Keratinocyte (primary cell): ENCODE measurements around the gene NECAP2. TPM values are rescaled to one million over a fixed set of nuclear protein-coding genes. Genes with fewer than 3 reads are reported as not detected.

Experiments used
- DNase-seq: peaks from one replicate; pipeline ENCODE4 v3.0.0-alpha.2; 2011; ENCODE audit warnings: low read depth, missing footprints, low spot score
- FAIRE-seq: peaks from 2 replicates; lab custom pipeline; 2011; peaks lifted over from hg19 to GRCh38; lab: Jason Lieb, UNC
- H2AFZ ChIP-seq: 2 replicates; pipeline ENCODE4 v1.6.0; 2012; ENCODE audit warnings: low read length, control low read depth, inconsistent platforms; ENCODE audit not compliant: control insufficient read depth
- H3K27ac ChIP-seq: 2 replicates; pipeline ENCODE4 v1.5.1; 2011; ENCODE audit warnings: low read length; ENCODE audit not compliant: control insufficient read depth, insufficient read depth
- H3K27me3 ChIP-seq: 3 replicates; pipeline ENCODE4 v1.6.0; 2011; ENCODE audit warnings: low read length; ENCODE audit not compliant: control insufficient read depth, insufficient read depth; ENCODE audit errors: extremely low read depth
- H3K36me3 ChIP-seq, 2 experiments: 2 replicates in 1 of 2; 3 replicates in 1 of 2; pipeline ENCODE4 v1.5.1; 2011; ENCODE audit warnings: low read length in 2 of 2, mild to moderate bottlenecking in 1 of 2; ENCODE audit not compliant: control insufficient read depth in 2 of 2, insufficient read depth in 2 of 2; ENCODE audit errors: extremely low read depth in 1 of 2
- H3K4me1 ChIP-seq: 3 replicates; pipeline ENCODE4 v1.5.1; 2011; ENCODE audit warnings: low read length; ENCODE audit not compliant: control insufficient read depth, insufficient read depth; ENCODE audit errors: extremely low read depth
- H3K4me2 ChIP-seq: 3 replicates; pipeline ENCODE4 v1.6.0; 2011; ENCODE audit warnings: low read depth, low read length; ENCODE audit not compliant: control insufficient read depth, insufficient read depth; ENCODE audit errors: extremely low read depth
- H3K4me3 ChIP-seq, 3 experiments: fragments of 200-600 bp in 1 of 3; sonication (generic) in 1 of 3; 2 replicates in 2 of 3; 3 replicates in 1 of 3; pipeline ENCODE4 v1.5.1; 2011 to 2016; ENCODE audit warnings: low read length in 3 of 3, mild to moderate bottlenecking in 3 of 3, control low read depth in 2 of 3, inconsistent platforms in 1 of 3, low read depth in 1 of 3, mixed read lengths in 1 of 3, mixed run types in 1 of 3, moderate library complexity in 1 of 3; ENCODE audit not compliant: control insufficient read depth in 2 of 3, insufficient read depth in 2 of 3; ENCODE audit errors: extremely low read depth in 1 of 3
- H3K79me2 ChIP-seq: 2 replicates; pipeline ENCODE4 v1.6.0; 2012; ENCODE audit warnings: low read length; ENCODE audit not compliant: control insufficient read depth, insufficient read depth
- H3K9ac ChIP-seq: 3 replicates; pipeline ENCODE4 v1.6.0; 2011; ENCODE audit warnings: low read length; ENCODE audit not compliant: control insufficient read depth, insufficient read depth; ENCODE audit errors: extremely low read depth
- H3K9me1 ChIP-seq: 3 replicates; pipeline ENCODE4 v1.6.0; 2011; ENCODE audit warnings: low read length; ENCODE audit not compliant: control insufficient read depth, insufficient read depth; ENCODE audit errors: extremely low read depth
- H3K9me3 ChIP-seq: 2 replicates; pipeline ENCODE4 v1.5.1; 2012; ENCODE audit warnings: low read depth, low read length; ENCODE audit not compliant: control insufficient read depth
- H4K20me1 ChIP-seq: 3 replicates; pipeline ENCODE4 v1.6.0; 2011; ENCODE audit warnings: low read length; ENCODE audit not compliant: control insufficient read depth, insufficient read depth; ENCODE audit errors: extremely low read depth
- EZH2 ChIP-seq: IDR thresholded peaks from one replicate; pipeline ENCODE4 v1.6.1; 2012; ENCODE audit warnings: inconsistent platforms, mild to moderate bottlenecking, low read length, moderate library complexity
- dilution Hi-C: fragments of 300-500 bp; cut with MboI; formaldehyde crosslinking; loops from one replicate; pipeline ENCODE4 v1.7.0; 2020; ENCODE audit warnings: low sequenced_read_pairs; ENCODE audit not compliant: extremely low pct_ligation_motif_present
- polyA plus RNA-seq, 5 experiments: library from polyadenylated mRNA; depleted of rRNA in 3 of 5; stranded (reverse) in 3 of 5; stranded (forward) in 1 of 5; unstranded in 1 of 5; fragments of >200 nt; gene quantifications; 1 replicate in 1 of 5; 2 replicates in 3 of 5; 3 replicates in 1 of 5; pipeline versions ENCODE4 v1.2.1 to v1.2.3, GENCODE V29; 2011 to 2012; ENCODE audit warnings: missing spikeins in 2 of 5, low read depth in 1 of 5, low replicate concordance in 1 of 5
- TF ChIP-seq, protein P1 (sequence below), 3 experiments: IDR thresholded peaks in 1 of 3; conservative IDR thresholded peaks in 1 of 3; optimal IDR thresholded peaks in 1 of 3; 2 replicates in 2 of 3; 3 replicates in 1 of 3; pipeline versions ENCODE3 to v1.5.1; 2011; ENCODE audit warnings: low read length in 3 of 3, mild to moderate bottlenecking in 3 of 3, moderate library complexity in 2 of 3, control low read depth in 1 of 3, inconsistent platforms in 1 of 3; ENCODE audit not compliant: insufficient read depth in 2 of 3; ENCODE audit errors: extremely low read depth in 1 of 3

NECAP2 gene
- polyA plus RNA-seq, 1 donor (not counting 4 experiments of a cell fraction or from before 2014, with no cell fraction given) = 75.7 TPM

- TF ChIP-seq, protein P1, sequence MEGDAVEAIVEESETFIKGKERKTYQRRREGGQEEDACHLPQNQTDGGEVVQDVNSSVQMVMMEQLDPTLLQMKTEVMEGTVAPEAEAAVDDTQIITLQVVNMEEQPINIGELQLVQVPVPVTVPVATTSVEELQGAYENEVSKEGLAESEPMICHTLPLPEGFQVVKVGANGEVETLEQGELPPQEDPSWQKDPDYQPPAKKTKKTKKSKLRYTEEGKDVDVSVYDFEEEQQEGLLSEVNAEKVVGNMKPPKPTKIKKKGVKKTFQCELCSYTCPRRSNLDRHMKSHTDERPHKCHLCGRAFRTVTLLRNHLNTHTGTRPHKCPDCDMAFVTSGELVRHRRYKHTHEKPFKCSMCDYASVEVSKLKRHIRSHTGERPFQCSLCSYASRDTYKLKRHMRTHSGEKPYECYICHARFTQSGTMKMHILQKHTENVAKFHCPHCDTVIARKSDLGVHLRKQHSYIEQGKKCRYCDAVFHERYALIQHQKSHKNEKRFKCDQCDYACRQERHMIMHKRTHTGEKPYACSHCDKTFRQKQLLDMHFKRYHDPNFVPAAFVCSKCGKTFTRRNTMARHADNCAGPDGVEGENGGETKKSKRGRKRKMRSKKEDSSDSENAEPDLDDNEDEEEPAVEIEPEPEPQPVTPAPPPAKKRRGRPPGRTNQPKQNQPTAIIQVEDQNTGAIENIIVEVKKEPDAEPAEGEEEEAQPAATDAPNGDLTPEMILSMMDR (optimal IDR thresholded peaks at IDR 0.05 in 1 of 3, IDR thresholded peaks at IDR 0.05 in 1 of 3, conservative IDR thresholded peaks at IDR 0.05 in 1 of 3; ENCODE audit: extremely low read depth in 1 of 3, insufficient read depth in 2 of 3, low read length in 3 of 3) = no peak
- TF ChIP-seq EZH2 = no peak
- Histone ChIP-seq H3K9me1 (no peaks in the 10 kb centered on the region), H3K4me1 (peaks cover 3% of the 10 kb centered on the region), H3K36me3 (peaks cover 35 to 54% of the 10 kb centered on the region in 2 experiments), H3K27ac (no peak overlapping the region), H4K20me1 (no peaks in the 10 kb centered on the region), H3K9ac (no peak overlapping the region), H2AFZ (no peak overlapping the region), H3K27me3 (no peaks in the 10 kb centered on the region), H3K9me3 (no peaks in the 10 kb centered on the region), H3K4me3 (no peak overlapping the region), H3K4me2 (no peak overlapping the region), H3K79me2 (peaks cover 66% of the 10 kb centered on the region)
- FAIRE-seq (no peak), DNase-seq (no peak)
- dilution Hi-C loops = no loop called here
Measured at GRCh38 chr1:16446116-16446515, 5.6 kb downstream of the NECAP2 start.

DNA sequence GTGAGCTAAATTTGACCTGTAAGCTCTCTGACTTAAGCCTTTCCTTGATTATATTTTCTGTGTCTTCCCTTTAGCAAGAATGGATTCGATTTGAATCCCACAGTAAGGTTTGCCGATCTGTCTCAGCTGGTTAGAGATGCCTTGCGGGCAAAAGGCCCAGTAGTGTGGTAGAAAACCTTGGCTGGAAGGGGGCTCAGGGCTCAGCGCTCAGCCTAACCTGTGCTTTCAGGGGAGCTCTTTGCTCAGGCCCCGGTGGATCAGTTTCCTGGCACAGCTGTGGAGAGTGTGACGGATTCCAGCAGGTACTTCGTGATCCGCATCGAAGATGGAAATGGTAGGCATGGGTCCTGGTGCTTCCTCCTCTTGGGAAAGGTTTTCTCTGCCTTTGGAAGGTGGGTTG lies 7.1 kb downstream of the NECAP2 start:
- no peak for FAIRE-seq
- TF ChIP-seq EZH2 = no peak
- TF ChIP-seq, protein P1 (optimal IDR thresholded peaks at IDR 0.05 in 1 of 3, IDR thresholded peaks at IDR 0.05 in 1 of 3, conservative IDR thresholded peaks at IDR 0.05 in 1 of 3; ENCODE audit: extremely low read depth in 1 of 3, insufficient read depth in 2 of 3, low read length in 3 of 3) = no peak
- Histone ChIP-seq H3K9me3 (no peaks in the 10 kb centered on the region), H3K4me1 (no peaks in the 10 kb centered on the region), H3K36me3 (peaks cover 43 to 65% of the 10 kb centered on the region in 2 experiments), H3K27me3 (no peaks in the 10 kb centered on the region), H3K79me2 (peaks cover 55% of the 10 kb centered on the region), H3K4me2 (no peak overlapping the region), H3K27ac (no peak overlapping the region), H4K20me1 (no peaks in the 10 kb centered on the region), H3K4me3 (no peak overlapping the region), H2AFZ (no peak overlapping the region), H3K9ac (no peak overlapping the region), H3K9me1 (no peaks in the 10 kb centered on the region)
- dilution Hi-C loops = no loop called here
- DNase-seq = no peak
